Stimulated activated CD4-positive, alpha-beta T cell treated with anti-CD3 and anti-CD28 coated beads, Interleukin-12 subunit alpha, Interleukin-12 subunit beta, amount 100 ng/mL, for 4 hours (primary cell): ENCODE measurements around the gene PLAC8.
"Not testable (repeated sequence)": the region's sequence is repeated elsewhere in the genome, so short reads cannot be mapped to it uniquely, and the experiment has no call there.

Experiments
- DNase-seq: peaks from one replicate; pipeline ENCODE4 v3.0.0-alpha.2; 2020

PLAC8 gene

GRCh38 chr4:83062739-83063138 is 51.8 kb downstream of the PLAC8 start:
- no peak for DNase-seq

DNA sequence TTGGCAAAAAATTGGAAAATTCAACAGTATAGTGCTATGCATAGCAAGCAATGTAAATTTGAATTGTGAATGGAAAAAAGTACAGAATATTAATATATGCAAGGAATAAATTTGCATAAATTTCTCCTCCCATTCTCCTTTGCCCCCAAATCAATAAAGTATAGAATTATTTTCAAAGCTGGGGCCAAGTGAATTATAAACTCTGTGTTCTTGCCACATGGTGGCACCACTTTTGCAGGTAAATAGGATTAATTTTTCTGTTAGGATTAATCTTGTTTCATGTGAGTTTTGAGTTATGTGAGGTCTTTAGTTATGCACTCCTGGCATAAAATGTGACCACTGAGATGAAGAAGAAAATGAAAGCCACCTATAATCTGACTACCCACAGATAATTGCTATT is 59.6 kb downstream of the PLAC8 start:
- DNase-seq: no peak

GRCh38 chr4:83048781-83049180 is 65.7 kb downstream of the PLAC8 start:
- DNase-seq: not testable (repeated sequence)

DNA sequence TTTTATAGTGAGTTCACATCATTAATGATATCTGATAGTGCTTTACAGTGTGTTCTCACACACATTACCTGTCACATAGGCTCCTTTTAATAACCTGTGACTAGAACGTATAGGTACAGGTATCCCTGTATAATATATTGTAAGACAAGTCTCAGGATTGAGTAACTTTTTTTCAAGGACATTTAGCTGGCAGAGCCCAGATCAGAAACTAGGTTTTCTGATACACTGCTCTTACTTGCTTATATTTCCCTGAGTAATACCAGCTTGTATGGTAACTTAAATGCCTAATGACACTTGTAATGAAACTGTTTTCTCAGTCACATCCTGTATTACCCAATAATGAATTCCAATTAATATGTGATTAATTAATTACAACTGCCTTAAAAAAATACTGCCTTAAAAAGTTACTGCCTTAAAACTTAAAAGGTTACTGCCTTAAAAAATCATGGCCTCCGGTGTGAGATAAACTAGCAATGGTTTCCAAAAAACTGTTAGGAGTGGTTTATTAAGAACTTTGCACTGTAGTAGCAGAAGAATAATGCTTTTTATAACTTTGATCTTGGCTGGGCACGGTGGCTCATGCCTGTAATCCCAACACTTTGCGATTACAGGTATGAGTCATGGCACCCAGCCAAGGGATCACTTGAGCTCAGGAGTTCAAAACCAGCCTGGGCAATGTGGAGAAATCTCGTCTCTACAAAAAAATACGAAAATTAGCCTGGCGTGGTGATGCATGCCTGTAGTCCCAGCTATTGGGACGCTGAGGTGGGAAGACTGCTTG is 67.6 kb downstream of the PLAC8 start:
- DNase-seq: no peak

- DNase-seq: no peak
Measured at GRCh38 chr4:83043801-83044407, 70.6 kb downstream of the PLAC8 start.

GRCh38 chr4:83043157-83043556 is 71.4 kb downstream of the PLAC8 start:
- DNase-seq: not testable (repeated sequence)

GRCh38 chr4:83040269-83040668 is 74.3 kb downstream of the PLAC8 start:
- no peak for DNase-seq
